LNCaP clone FGC (cell line): ENCODE measurements around the gene CBFA2T2.
"Not testable (repeated sequence)": the region's sequence is repeated elsewhere in the genome, so short reads cannot be mapped to it uniquely, and the experiment has no call there.

Source experiments
- DNase-seq: peaks from one replicate; pipeline ENCODE4 v3.0.0-alpha.2; 2011; ENCODE audit warnings: low read depth
- H3K4me3 ChIP-seq: 2 replicates; pipeline ENCODE4 v1.5.1; 2011; ENCODE audit warnings: mild to moderate bottlenecking, low read depth, low read length, control low read depth
- CTCF ChIP-seq: IDR thresholded peaks from 2 replicates; pipeline ENCODE4 v1.5.1; 2012; ENCODE audit warnings: mild to moderate bottlenecking; ENCODE audit not compliant: control insufficient read depth, insufficient read depth; ENCODE audit errors: extremely low read depth

Gene CBFA2T2

GRCh38 chr20:33629533-33629932 is 139.6 kb downstream of the CBFA2T2 start:
- TF ChIP-seq CTCF, result no peak
- no peak for DNase-seq

GRCh38 chr20:33629979-33630378 is 140.1 kb downstream of the CBFA2T2 start:
- no peak overlapping the region for H3K4me3 ChIP-seq

More at GRCh38 chr20:33629533-33629932, 139.6 kb downstream of the CBFA2T2 start:
- no peak overlapping the region for H3K4me3 ChIP-seq

GRCh38 chr20:33630507-33630906 is 140.6 kb downstream of the CBFA2T2 start:
- no peak overlapping the region for H3K4me3 ChIP-seq
- DNase-seq, result no peak
- TF ChIP-seq CTCF, result no peak

More at GRCh38 chr20:33629979-33630378, 140.1 kb downstream of the CBFA2T2 start:
- no peak for DNase-seq
- TF ChIP-seq CTCF, result no peak

- not testable (repeated sequence) for DNase-seq, H3K4me3 ChIP-seq
Measured at GRCh38 chr20:33631910-33632309, 142.0 kb downstream of the CBFA2T2 start.

GRCh38 chr20:33635341-33635740 is 145.4 kb downstream of the CBFA2T2 start:
- no peak for TF ChIP-seq CTCF
- DNase-seq, result no peak

GRCh38 chr20:33636776-33637175 is 146.9 kb downstream of the CBFA2T2 start:
- no peak for TF ChIP-seq CTCF

More at GRCh38 chr20:33635341-33635740, 145.4 kb downstream of the CBFA2T2 start:
- no peak overlapping the region for H3K4me3 ChIP-seq

GRCh38 chr20:33640287-33640686 is 150.4 kb downstream of the CBFA2T2 start:
- DNase-seq, result no peak
- H3K4me3 ChIP-seq, result no peak overlapping the region
- no peak for TF ChIP-seq CTCF

More at GRCh38 chr20:33636776-33637175, 146.9 kb downstream of the CBFA2T2 start:
- no peak for DNase-seq
- no peak overlapping the region for H3K4me3 ChIP-seq
